ENCODE results near the gene TLX1. TPM values are rescaled to one million over a fixed set of nuclear protein-coding genes. Genes with fewer than 3 reads are reported as not detected.

The TLX1 gene
- not detected in 2 replicates for total RNA-seq

DNA sequence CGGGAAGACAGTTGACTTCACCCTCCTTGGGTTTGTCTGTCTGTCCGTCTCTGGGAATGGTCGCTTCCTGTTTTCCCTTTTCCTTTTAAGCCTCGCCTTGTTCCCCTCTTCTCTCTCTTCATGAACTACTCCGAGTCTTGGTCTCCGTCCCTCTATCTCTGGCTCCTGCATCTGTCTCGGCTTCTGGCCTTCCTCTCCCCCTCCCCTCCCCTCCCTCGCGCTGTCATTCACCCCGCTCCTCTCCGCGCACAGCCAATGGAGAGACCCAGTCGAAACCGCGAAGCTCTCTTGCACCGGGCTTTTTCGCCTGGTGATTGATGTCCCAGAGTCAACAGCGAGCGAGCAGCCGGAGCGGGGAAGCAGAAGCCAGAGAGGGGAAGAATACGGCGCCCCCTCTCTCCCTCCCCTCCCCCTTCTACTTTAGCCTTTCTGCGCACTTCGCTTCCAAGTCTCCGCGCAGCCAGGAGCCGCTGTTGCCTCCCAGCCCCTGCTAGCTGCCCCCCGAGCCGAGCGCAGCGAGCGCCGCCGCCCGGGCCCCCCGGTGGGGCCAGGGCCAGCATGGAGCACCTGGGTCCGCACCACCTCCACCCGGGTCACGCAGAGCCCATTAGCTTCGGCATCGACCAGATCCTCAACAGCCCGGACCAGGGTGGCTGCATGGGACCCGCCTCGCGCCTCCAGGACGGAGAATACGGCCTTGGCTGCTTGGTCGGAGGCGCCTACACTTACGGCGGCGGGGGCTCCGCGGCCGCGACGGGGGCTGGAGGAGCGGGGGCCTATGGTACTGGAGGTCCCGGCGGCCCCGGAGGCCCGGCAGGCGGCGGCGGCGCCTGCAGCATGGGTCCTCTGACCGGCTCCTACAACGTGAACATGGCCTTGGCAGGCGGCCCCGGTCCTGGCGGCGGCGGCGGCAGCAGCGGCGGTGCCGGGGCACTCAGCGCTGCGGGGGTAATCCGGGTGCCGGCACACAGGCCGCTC lies at the start of gene TLX1:
Gene TLX1, plus strand, starts transcription at position 317 of the 978 bp plus-strand sequence. Its CDS starts 242 bp downstream, at position 559.
- DNase-seq (ENCODE audit: extremely low read depth, low read depth, low spot score) = no peak

DNA sequence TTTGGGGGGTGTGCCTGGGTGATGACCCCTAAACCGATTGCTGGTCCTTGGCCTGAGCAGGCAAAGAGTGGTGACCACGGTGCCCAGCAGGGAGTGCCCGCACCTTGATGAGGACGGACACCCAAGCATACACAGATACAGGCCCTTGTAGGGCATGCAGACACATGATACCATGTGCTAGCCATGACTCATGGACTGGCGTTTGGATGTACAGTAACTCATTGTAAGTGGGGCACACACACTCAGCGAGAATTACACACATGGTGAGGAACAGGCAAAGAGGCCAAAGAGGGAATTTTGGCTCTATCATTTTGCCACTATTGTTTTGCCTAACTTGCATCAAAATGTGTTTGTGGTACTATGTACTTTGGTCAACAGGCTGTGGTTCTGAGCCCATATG lies 45.3 kb upstream of the TLX1 start:
- DNase-seq (ENCODE audit: extremely low read depth, low read depth, low spot score) = no peak

DNA sequence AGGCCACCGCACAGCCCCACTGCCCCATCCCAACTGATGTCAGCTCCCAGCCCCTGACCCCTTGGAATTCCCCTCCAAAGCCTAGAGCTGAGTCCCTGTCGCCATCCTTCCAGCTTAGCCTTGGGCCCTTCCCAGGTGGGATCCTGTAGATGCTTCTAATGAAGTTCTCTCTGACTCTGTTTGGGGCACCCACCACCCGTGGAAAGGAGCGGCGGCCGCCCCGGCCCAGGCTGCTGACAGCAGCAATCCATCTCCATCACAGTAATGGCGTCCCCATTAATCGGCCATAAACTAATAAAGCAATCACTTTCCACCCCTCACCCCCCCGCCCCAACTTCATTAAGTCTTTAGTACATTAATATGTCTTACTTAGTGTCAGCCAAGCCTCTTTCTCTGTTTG lies 43.7 kb upstream of the TLX1 start:
- DNase-seq (ENCODE audit: extremely low read depth, low read depth, low spot score) = no peak

DNA sequence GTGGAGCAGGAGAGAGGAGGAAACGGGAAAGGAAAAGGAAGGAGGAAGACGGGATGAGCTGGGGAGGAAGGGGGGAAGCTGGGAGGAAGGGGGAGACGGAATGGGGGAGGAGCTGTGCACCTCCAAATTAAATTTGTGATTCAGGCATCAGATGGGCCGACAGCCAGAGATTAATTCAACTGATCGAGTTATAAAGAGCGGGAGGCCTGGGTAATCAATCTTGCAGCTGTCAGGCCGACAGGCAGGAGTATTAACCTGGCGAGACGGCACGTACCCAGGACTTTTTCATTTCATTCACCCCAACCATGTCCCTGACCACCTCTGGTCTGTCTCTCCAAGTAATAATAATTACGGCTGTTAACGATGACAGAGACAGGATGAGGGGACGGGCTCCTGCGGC lies 43.1 kb upstream of the TLX1 start:
- DNase-seq (ENCODE audit: extremely low read depth, low read depth, low spot score) = no peak

DNA sequence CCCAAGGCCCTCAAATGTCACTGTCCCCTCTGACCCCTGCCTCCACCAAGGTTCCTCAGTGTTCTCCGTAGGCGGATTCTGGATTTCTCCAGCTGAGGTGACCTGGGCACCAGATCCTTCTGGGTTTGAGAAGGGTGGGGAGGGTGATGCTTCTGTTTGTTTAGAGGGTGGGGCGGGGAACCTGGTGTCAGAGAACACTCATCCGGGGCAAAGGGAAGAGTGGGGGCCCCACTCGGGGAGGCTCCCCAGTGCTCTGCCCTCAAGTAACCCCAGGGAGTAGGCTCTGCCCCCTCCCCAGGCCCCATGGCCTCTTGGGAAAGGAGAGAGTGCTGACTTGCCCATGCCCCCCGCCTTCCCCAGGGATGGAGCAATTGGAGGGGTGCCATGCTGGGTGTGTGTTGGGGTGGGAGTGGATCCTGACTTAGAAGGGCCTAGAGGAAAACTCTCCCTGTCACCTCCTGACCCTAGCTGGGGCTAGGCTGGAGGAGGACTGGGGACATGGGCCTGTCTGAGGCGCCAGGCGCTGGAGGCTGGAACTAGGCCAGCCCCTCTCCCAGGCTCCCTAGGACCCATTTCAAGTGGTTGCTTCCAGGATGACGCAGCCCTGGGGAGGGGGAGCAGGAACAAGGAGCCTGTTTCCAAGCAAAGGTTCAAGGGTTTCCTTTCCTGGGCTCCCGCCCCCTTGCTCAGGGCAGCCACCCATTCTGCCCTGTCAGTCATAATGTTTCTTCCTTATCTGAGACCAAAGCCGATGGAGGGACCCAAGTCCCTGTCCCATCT lies 41.4 kb upstream of the TLX1 start:
- no peak for DNase-seq (ENCODE audit: extremely low read depth, low read depth, low spot score)

DNA sequence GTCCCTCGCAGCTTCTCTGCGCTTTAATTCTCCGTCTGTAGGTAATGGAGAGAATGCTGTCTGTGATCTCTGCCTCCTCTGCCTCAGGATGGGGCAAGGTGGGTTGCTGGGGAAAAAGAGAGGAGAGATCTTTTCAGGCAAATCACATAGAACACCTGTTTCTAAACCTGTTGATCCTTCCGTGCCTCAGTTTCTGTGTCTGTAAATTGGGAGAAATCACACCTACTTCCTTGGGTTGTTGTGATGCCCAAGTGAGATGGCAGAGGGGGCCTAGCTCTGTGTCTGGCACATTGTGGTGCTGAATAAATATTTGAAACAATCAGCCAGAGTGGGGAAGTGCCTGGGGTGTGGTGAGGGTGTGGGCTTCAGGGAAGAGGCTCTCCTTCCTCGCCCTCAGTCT lies 40.5 kb upstream of the TLX1 start:
- DNase-seq (ENCODE audit: extremely low read depth, low read depth, low spot score) = no peak

DNA sequence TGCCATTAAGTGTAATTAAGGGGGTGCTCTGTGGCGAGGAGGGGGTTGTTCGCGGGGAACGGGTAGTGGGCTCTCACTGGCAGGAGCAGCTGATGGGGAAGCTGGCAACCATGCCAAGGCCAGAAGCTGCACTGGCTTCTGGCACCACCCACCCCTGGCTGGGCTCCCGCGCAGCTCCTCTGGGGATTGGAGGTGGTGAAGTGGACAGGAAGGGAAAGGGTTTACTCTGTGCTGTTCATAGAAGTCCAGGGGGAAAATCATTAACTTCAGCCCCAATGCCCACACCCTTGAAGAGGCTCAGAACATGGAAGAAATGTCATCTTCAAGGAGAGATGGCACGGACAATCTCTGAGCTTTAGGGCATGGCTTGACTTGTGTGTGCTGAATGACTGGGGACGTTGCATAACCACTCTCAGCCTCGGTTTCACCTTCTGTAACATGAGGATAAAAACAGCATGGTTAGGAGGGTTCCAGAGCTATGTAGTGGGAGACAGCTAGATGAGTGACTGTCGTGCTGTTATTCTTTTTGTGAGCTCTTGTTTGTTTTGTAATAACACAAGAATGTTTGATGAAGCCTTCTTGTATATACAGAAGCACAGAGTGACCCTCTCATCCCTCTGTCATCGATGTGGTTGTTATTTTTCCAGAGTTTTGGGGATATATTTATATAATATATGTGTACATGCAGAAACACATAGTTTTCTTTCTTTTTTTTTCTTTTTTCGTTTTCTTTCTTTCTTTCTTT lies 39.4 kb upstream of the TLX1 start:
- no peak for DNase-seq (ENCODE audit: extremely low read depth, low read depth, low spot score)

DNA sequence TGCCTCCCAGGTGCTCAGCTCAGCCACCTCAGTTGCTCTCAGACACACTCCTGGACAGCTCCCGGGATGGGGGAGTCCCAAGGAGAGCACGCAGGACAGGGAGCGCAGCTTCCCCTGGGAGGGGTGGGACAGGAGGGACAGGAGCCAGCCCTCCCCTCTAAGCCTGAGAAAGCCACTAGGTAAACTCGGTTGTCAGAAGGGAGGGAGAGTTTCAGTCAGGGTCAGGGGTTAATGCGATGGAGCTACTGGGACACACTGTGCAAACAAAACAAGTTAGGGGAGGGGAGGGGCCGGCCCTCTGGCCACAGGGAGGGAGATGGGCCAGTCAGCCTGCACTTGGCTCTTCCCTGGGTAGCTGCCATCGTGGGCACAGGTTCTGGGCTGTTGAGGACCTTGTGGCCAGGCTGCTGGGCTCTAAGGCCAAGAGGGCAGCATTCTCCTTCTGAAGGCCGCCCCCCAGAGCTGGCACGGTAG lies 38.2 kb upstream of the TLX1 start:
- DNase-seq (ENCODE audit: extremely low read depth, low read depth, low spot score) = no peak

DNA sequence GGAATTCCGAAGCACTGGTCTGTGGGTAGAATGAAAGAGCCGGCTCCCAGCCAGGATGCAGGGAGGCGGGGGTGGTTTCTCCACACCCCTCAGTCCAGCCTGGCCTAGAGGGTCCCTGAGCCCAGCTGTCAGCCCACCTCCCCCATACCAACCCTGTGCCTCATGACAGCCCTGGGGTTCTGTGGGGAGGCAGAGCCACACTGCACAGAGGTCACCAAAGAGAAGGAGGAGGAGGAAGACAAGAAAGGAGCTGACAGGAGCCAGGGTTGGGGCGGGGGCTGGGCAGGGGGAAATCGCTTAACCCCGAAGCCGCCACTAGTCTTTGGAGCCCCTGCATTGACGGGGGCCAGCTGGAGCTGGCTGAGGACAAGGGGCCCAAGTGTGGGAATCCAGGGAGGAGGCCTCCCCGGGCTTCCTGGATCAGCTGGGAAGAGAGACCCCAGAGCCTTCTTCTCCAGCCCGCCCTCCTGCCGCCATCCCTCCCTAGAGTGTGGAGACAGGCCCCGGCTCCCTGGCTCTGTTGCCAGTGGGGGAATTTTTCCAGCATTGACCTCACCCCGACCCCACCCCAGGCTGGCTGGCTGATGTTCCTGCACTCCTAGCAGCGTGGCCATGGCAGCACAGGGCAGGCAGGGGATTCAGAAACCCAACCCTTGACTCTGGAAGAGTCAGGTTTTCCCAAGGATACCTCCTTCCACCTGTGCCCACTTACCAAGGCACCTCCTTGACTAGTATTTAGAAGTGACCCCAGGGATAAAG lies 36.8 kb upstream of the TLX1 start:
- DNase-seq (ENCODE audit: extremely low read depth, low read depth, low spot score) = no peak

DNA sequence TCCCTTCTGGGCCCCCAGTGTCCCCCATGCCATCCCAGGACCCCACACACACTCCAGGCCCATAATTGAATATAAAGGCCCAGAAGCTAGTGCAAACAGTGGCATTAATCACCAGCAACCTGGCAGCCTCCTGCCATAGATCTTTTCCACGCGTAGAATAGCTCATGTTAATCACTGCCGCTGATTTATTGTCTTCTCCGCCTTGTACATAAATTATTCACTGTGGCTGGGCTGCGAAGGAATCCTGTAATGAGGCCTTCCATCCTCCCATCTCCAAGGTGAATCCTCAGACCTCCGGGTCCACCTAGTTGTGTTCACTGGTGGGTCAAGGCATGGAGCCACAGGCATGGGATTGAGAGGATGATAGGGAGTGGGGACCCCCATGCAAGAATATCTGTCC lies 36.1 kb upstream of the TLX1 start:
- DNase-seq (ENCODE audit: extremely low read depth, low read depth, low spot score) = no peak

DNA sequence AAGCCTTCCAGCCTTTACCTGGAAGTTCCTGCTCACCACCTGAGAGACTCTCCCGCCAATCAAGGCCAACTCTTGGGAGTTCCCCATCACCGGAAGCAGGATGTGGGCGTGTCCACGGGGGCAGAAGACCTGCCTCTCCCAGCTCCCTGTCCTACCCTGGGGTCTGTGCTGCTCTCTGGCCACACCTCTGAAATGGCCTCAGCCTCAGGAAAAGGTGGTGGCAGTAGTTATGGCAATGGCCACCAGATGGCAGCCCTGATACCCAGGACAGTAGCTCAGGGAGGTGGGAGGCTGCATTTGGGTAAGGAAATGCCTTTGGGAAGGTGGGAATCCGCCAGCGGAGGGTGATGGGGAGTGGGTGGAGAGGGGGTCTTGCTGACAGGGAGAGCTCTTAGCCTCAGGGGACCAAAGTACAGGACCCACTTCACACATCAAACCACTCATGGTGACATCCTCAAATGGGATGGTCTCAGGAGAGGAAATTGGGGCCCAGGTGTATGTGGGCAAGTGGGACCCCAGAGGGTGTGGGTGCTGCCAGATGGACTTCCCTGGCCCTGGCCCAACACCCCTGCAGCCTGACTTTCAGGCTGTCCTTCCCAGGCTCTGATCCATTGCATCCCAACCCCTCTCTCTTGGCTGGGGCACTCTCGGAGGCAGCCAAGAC lies 35.4 kb upstream of the TLX1 start:
- DNase-seq (ENCODE audit: extremely low read depth, low read depth, low spot score) = peak; percentile 7

DNA sequence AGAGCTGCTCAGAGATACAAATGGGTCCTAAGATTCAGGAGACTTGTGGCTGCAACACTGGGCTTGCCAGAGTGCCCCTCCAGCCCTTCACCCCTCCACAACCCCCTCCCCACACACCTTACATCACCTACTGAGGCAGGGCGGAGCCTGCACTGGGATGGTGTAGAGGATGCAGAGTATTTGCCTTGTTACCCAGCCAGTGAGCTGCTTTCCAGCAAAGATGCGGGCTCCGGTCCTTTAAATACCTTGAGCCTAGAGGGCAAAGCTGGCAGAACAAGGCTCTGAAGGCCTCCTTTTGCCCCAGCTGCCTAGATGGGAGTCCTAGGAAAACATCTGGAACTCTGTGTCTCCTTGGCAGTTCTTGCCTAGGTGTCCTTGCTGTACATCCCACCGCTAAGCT lies 34.7 kb upstream of the TLX1 start:
- DNase-seq (ENCODE audit: extremely low read depth, low read depth, low spot score) = no peak

DNA sequence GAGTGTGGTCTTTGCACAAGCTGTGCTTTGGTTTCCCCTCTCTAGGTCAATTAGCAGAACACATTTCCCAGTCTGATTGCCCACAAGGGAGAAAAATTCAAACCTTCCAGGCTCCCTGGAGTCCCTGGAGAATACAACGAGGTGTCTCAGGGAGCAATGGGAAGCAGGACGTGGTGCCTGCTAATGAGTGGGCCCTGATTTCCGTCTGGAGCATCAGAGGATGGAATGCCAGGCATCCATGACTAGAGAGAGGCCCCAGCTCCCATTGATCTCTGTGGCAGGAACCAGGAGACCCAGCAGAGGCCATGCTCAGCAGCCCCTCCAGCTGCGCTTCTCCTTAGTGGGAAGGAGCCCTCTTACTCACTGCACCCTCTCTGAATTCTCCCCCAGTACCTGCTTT lies 33.2 kb upstream of the TLX1 start:
- no peak for DNase-seq (ENCODE audit: extremely low read depth, low read depth, low spot score)

DNA sequence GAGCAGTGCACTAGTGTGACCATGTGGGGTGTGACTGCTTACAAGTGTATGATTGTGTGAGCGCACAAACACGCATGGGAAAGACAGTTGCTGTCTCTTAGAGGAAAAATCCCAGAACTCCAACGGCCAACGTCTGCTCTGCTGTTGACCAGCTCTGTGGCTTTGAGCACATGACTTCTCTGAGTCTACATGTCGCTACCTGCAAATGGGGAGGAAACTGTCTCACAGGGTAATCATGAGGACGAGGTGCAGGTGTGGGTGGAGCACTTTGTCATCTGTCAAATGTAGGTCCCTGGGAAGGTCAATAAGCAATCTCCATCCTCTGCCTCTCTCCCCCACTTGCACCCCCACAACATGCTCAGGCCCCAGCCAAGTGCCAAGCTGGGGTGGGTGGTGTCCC lies 31.2 kb upstream of the TLX1 start:
- no peak for DNase-seq (ENCODE audit: extremely low read depth, low read depth, low spot score)

DNA sequence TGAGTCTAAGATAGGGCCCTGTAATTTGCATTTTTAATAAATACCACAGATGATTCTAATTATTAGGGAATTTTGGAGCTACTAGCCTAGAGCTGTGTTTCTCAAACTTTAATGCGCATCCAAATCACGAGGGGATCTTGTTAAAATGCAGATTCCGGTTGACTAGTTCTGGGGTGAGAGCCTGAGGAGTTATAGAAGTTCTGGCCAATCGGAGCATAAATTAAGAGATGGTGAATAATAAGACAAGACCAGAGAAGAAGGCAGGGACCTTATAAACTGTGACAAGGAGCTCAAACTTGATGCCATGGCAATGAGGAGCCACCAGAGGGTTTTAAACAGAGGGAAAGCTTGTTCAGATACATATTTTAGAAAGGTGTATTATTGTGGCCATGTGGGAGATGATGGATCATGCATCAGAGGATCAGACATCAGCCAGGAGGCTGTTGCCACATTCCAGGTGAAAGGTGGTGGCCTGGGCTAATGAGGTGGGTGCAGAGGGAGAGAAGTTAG lies 29.7 kb upstream of the TLX1 start:
- no peak for DNase-seq (ENCODE audit: extremely low read depth, low read depth, low spot score)

DNA sequence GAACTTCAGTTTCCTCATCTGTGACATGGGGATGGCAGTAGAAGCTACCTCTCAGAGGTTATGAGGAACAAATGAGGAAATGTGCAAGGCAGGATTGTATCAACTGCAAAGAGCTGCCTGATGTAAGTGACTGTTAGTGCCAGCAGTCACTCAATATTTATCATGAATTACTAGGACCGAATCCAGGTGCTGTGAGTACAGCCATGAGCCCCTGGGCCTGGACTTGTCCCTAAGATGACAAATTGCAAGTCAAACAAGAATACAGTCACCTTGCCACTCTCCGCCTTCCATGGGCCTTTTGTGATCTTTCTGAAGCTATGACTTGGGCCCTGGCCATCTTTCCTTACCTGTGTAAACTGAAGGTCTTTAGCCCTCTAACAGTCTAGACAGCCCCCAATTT lies 27.7 kb upstream of the TLX1 start:
- DNase-seq (ENCODE audit: extremely low read depth, low read depth, low spot score) = no peak

DNA sequence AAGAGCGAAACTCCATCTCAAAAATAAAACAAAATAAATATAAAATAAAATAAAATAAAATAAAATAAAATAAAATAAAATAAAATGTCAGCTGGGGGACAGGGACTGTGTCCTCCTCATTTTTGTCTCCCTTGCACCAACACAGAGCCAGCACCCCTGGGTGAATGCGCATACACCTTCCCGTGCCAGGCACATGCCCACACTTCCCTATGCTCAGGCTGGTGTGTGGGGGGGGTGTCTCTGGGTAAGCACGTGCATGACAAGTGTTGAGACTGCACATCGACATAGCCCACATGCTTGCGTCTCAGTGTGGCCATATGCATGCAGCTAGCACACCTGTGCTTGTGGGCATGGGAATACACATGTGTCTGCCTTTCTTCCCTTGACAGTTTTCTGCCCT lies 24.7 kb upstream of the TLX1 start:
- DNase-seq (ENCODE audit: extremely low read depth, low read depth, low spot score) = no peak

DNA sequence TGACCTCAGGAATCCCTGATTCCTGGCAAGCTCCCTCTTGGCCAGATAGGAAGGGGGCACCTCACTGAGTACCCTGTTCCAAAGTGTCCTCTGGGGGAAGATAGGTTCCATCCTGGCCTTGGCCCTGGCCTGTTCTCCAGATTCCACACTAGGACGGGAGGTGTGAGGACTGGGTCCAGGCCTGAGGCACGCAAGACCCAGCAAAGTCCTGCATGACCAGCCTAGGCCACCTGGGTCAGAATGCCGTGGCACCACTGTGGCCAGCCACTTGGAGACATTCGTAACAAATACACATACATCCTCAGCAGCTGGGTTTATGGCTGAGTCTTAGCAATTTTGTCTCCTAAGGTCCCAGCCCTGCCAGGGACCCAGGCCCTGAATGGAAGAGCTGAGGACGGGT lies 23.3 kb upstream of the TLX1 start:
- DNase-seq (ENCODE audit: extremely low read depth, low read depth, low spot score) = no peak

DNA sequence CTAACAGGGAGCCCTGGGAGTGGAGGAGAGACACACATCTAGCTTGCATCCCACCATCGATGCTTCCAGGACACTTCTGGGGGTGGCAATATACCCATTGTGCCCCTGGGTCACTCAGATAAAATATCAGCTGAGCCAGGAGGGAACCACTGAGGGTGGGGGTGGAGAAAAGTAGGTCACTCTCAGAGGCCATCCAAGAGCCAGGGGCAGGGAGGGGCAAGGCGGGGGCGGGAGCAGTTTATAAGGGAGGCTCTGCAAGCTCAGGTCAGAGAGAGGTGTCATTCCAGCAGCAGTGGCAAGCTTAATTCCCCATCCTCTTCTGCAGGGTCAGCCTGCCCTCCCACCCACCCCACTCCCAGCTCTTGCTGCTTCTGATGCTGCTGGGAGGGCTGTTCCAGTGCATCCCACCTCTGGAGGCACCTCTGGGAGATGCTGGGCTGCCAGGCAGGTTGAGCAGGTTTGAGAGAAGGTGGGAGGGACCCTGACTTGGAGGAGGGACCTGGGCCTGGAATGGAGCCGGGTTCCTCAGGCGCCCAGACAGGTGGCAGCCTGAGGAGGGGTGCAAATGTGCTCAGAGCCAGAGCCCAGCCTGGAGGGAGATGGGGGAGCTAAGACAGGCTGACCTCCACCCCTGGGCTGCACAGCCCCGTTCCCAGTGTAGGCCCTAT lies 20.1 kb upstream of the TLX1 start:
- DNase-seq (ENCODE audit: extremely low read depth, low read depth, low spot score) = no peak

Measured in glomerular endothelial cell (primary cell).